GM12891 (cell line): ENCODE results near the gene PIK3CD.

Experiments used
- DNase-seq: peaks from one replicate; pipeline ENCODE4 v3.0.0; 2011; ENCODE audit warnings: low spot score; ENCODE audit not compliant: insufficient read length
- FAIRE-seq: peaks from 2 replicates; lab custom pipeline; 2011; peaks lifted over from hg19 to GRCh38; lab: Jason Lieb, UNC
- PAX5 ChIP-seq: IDR thresholded peaks from 2 replicates; pipeline ENCODE4 v1.6.1; 2011; ENCODE audit warnings: low read length, moderate library complexity, mild to moderate bottlenecking; ENCODE audit not compliant: insufficient read depth, severe bottlenecking
- POLR2A ChIP-seq: IDR thresholded peaks from 2 replicates; pipeline ENCODE4 v1.6.1; 2011; ENCODE audit warnings: low read depth, low read length, control low read depth
- POLR2AphosphoS5 ChIP-seq: IDR thresholded peaks from 2 replicates; pipeline ENCODE4 v1.6.1; 2011; ENCODE audit warnings: low read depth, low read length, control low read depth
- POU2F2 ChIP-seq: IDR thresholded peaks from 2 replicates; pipeline ENCODE4 v1.6.1; 2011; ENCODE audit warnings: low read depth, mild to moderate bottlenecking, control low read depth, low read length, moderate library complexity
- SPI1 ChIP-seq: IDR thresholded peaks from 2 replicates; pipeline ENCODE4 v1.6.1; 2011; ENCODE audit warnings: low read depth, low read length, control low read depth
- TAF1 ChIP-seq: IDR thresholded peaks from 2 replicates; pipeline ENCODE4 v1.6.1; 2011; ENCODE audit warnings: low read depth, low read length, control low read depth

Gene PIK3CD

DNA sequence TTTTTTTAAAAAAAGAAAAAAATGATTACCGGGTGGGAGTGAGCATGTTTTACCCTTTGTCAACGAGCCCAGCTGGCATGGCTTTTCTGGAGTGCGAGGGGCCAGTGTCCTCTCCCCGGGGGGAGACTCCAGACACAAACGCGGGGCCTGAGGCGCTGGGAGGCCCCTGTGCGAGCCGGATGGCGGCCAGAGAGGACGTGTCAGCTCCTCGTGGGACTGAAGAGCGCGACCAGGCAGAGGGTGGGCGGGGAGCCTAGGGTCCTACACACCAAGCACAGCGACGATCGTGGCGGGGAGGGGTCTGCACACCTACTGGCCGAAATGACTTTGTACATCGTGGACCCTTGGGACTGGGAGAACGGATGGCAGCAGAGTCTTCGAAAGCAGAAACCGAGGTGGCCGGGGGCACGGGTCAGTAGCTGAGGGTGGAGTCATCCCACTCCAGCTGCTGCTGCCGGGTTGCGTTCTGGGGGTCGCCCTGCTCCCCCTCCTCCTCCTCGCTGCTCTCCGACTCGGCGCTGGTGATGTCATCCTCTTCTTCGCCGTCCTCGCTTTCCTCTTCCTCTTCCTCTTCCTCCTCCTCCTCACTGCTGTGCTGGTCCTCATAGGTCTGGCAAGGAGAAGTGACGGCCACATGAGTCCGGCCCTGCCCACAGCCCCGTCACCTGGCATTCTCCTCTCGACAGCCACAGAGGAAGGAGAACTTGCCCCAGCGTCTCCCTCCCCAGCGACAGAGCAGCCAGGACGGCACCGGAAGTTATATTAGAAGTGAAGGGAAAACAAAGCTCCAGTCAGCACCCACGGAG, 78.8 kb downstream of the PIK3CD start:
- FAIRE-seq, result no peak
- TF ChIP-seq POLR2AphosphoS5 (0 out of 2 replicates have a peak, but pooled peaks have one; percentile 11), POLR2A (peak; percentile 59; the same call in 1 of the 2 replicates), PAX5 (no peak)
- no peak for DNase-seq

DNA sequence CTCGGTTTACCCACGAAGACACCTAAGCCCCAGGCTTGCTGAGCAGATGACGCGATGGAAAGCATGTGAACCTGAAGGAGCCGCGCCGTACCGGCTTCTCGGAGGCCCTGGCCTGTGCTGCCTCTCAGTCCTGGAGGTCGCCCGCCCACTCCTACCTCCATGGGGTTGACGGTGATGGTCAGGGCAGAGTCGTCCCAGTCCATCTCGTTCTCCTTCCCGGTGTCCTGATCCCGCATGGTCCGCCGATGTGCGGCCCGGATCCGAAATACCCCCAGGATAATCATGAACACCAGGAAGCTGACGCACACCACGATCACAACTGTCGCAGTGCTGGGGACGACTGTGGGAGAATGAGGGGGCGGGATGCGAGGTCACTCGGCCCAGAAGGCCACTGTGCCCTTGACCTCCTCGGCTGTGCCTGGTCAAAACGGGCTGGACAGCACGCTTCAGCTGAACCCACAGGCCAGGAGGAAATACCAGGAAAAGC, 79.6 kb downstream of the PIK3CD start:
- no peak for TF ChIP-seq SPI1
- peak; percentile 58; the same call in 1 of the 2 replicates for TF ChIP-seq POLR2AphosphoS5
- DNase-seq (no peak), FAIRE-seq (no peak)

DNA sequence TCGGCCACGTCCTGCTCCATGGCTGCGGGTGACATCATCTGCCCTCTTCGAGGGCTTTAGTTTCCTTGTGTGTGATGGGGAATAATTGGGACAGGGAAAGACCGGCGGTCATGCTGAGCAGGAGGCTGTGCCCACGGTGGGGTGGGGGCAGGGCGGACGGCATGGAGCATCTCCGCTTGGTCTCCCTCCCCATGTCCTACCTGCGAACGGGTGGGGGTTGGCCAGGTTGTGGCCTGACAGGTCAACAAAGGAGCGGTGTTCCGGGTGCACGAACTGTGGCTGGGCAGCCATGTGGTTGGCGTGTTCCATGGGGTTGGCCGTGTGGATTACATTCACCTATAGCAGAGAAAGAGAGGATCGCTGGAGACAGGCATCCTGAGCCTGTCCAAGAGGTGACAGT, 80.0 kb downstream of the PIK3CD start:
- TF ChIP-seq PAX5, result no peak
- no peak for TF ChIP-seq POLR2A
- TF ChIP-seq POU2F2, result no peak
- TF ChIP-seq SPI1, result no peak
- no peak for TF ChIP-seq TAF1
- no peak; the same call in none of the 2 replicates for TF ChIP-seq POLR2AphosphoS5
- FAIRE-seq (no peak), DNase-seq (no peak)

DNA sequence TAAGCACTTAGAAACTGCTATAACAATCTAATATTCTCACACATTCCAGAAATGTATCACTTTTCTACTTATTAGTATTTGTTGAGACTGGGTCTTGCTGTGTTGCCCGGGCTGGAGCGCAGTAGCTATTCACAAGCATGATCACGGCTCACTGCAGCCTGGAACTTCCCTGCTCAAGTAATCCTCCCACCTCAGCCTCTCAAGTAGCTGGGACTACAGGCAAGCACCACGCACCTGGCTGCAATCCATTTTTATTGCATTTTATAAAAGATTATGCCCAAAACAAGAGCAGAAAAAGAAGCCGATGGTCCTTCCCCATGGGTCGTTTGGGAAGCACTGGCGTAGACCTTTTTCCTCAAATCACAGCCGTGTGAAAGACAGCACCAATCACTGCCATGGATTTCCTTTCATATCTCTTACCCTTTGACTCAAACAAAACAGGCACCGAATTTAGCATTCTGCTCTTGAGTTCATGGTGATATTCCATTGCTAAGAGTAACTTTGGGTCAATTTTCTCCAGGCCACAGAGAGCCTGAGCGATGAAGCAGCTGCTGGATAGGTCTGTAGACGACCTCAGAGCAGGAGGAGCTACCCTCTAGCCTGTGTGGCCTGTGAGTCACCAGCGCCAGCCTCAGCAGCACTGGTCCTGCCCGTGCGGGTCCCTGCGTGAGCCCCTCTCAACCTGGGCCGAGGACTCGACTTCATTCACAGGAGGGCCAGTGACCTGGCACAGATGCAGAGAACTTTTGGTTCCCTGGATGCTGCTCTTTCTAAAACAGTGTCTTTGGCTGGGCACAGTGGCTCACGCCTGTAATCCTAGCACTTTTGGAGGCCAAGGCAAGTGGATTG, 80.8 kb downstream of the PIK3CD start:
- DNase-seq (no peak), FAIRE-seq (no peak)
- no peak for TF ChIP-seq PAX5
- no peak for TF ChIP-seq SPI1
- no peak for TF ChIP-seq POLR2A
- TF ChIP-seq POU2F2, result no peak
- TF ChIP-seq POLR2AphosphoS5, result no peak
- TF ChIP-seq TAF1, result no peak

DNA sequence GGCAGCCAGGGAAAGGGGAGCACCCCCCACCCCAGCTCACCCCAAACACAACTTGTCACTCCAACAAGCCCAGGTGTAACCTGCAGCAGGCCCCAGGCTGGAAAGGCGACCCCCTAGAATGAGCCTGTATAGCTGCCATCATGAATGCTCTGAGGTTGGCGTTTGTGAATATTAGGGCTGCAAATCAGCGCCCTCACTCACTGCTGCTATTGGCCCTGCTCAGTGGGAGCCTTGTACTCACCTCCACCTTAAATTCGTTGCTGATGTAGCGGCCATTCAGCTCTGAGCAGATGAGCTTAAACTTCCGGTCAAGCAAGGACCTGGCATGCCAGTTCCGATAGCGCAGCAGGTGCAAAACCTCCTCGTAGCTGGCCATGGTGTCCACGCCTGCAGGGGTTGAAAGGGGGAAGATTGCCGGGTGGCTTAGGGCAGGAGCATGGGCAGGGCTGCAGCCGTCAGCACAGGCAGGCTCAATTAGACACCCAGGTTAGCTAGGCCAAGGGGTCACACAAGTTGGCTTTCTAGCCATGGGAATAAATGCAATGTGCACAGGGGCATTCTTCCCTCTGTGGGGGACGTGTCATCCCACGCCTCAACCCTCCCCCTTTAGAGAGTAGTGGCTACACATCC, 81.7 kb downstream of the PIK3CD start:
- TF ChIP-seq POU2F2, result 0 out of 2 replicates have a peak, but pooled peaks have one; percentile 35
- TF ChIP-seq POLR2AphosphoS5, result peak; percentile 58
- no peak for TF ChIP-seq TAF1
- peak; percentile 65 for TF ChIP-seq POLR2A
- TF ChIP-seq PAX5, result no peak
- DNase-seq, result no peak
- no peak for FAIRE-seq

DNA sequence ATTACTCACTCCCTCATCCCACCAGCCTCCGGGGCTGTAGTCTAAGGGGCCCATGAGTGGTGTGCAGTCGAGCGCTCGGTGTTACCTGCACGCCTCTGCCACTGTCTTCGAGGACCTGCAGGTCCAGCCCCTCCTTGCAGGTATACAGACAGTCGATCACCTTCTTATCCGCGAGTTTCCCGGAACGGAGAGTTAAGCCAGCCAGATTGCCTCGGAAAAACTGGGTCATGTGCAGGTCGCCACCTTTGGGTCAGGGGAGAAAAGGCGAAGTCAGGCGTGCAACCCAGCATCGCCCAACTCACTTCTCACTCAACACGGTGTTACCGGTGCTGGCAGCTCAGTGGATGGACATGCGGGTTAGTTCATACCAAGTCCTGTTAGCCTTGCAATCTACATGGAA, 84.3 kb downstream of the PIK3CD start:
- no peak for TF ChIP-seq POLR2A
- TF ChIP-seq PAX5, result no peak
- TF ChIP-seq SPI1, result no peak
- no peak for TF ChIP-seq POLR2AphosphoS5
- TF ChIP-seq POU2F2, result no peak
- no peak for DNase-seq
- FAIRE-seq, result no peak

DNA sequence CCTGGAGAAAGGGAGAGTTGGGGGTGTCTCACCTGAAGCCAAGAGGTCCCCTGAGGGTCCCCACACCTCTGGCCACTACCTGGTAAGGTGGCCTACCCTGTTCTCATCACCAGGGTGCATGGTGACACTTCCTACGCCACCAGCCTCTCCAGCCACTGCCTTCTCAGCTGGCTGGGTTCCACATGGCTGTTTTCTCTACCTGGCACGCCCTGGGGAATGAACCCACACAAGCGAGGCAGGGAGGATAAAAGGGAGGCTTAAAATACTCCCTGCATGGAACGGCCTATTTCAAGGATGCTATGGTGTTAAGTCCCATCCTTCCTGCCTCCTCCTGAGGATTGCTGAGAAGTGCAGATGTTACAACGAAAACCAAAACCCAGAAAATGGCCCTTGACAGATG, 84.7 kb downstream of the PIK3CD start:
- DNase-seq, result no peak
- no peak for TF ChIP-seq POU2F2
- no peak for TF ChIP-seq SPI1
- no peak for TF ChIP-seq TAF1
- FAIRE-seq, result no peak

DNA sequence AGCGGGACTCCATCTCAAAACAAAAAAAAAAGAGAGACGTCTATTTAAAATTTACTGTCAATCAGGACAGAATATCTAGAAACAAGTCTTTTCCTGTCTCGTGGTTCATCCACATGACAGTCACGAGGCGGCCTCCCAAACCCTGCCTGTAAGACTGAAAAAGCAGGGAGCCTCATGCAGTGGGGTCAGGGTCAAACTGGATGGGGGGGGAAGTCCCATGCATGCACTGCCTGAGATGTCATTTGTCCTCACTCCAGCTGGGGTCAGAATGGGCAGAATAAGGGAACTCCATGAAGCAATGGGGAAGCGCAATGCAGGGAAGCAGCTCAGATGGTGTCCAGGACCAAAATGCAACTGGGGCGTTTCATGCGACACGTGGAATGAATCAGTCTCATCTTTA, 85.5 kb downstream of the PIK3CD start:
- DNase-seq (no peak), FAIRE-seq (no peak)
- no peak for TF ChIP-seq POLR2A
- no peak for TF ChIP-seq POU2F2
- TF ChIP-seq POLR2AphosphoS5, result no peak
- no peak for TF ChIP-seq PAX5
- TF ChIP-seq SPI1, result no peak
- no peak for TF ChIP-seq TAF1

DNA sequence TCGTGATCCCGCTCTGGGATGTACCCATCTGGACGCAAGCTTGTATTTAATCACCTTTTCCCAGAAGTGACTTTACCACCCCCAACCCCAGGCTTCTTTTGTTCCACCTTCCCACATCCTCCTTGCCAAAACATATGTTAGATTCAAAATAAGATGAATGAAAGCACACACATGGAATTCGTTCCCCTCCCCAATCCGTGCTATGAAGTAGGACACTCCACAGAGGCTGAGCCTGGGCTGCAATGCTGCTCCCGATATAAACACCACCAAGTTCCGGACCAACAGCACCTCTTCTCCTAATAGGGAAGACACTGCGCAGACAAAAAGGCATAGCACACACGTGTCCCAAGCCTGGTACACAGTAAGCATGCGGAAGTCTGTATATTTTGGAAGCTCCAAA, 86.1 kb downstream of the PIK3CD start:
- TF ChIP-seq TAF1, result no peak
- no peak for TF ChIP-seq SPI1
- no peak for TF ChIP-seq POU2F2
- no peak for TF ChIP-seq POLR2A
- no peak for TF ChIP-seq POLR2AphosphoS5
- no peak for TF ChIP-seq PAX5
- no peak for FAIRE-seq
- DNase-seq, result no peak
